Measurements from ENCODE around the gene GTF3C5. TPM values are rescaled to one million over a fixed set of nuclear protein-coding genes. Genes with fewer than 3 reads are reported as not detected.

GTF3C5 gene
- total RNA-seq, 4 donors from 2014 or later, result 43.5 to 51.5 (median 48.9) TPM

- Histone ChIP-seq H3K27me3 (no peaks in the 10 kb centered on the region), H3K4me1 (peaks cover 0 to 28% (median 15%) of the 10 kb centered on the region in 3 donors), H3K27ac (no peak overlapping the region), H3K36me3 (no peaks in the 10 kb centered on the region), H3K4me3 (no peak overlapping the region), H3K9me3 (no peaks in the 10 kb centered on the region)
- WGBS, 2 donors (ENCODE audit: low coverage in 1 of 2), result 45 to 59% methylated on average over 3 of the region's 3 CpGs
- TF ChIP-seq EP300 (IDR thresholded peaks at IDR 0.05), result no peak
- no peak for TF ChIP-seq POLR2AphosphoS5 (IDR thresholded peaks at IDR 0.05)
- TF ChIP-seq POLR2A (IDR thresholded peaks at IDR 0.05), result no peak
- no peak for TF ChIP-seq CTCF (IDR thresholded peaks at IDR 0.05)
- ATAC-seq, result no peak
Measured at GRCh38 chr9:133026426-133026825, 4.4 kb upstream of the GTF3C5 start.

- TF ChIP-seq EP300 (IDR thresholded peaks at IDR 0.05) (no peak), POLR2A (IDR thresholded peaks at IDR 0.05) (no peak), POLR2AphosphoS5 (IDR thresholded peaks at IDR 0.05) (no peak), CTCF (IDR thresholded peaks at IDR 0.05) (no peak)
- H3K27ac ChIP-seq, result no peak overlapping the region
- H3K9me3 ChIP-seq, result no peaks in the 10 kb centered on the region
- WGBS, 2 donors (ENCODE audit: low coverage in 1 of 2), result 32 to 80% methylated on average over 1 to 4 of the region's 5 CpGs
- H3K4me1 ChIP-seq, result peaks cover 0 to 34% (median 21%) of the 10 kb centered on the region in 3 donors
- no peaks in the 10 kb centered on the region for H3K36me3 ChIP-seq
- no peak for ATAC-seq
- H3K27me3 ChIP-seq, result no peaks in the 10 kb centered on the region
- H3K4me3 ChIP-seq, result no peak overlapping the region
Measured at GRCh38 chr9:133027134-133027533, 3.7 kb upstream of the GTF3C5 start.

- Histone ChIP-seq H3K36me3 (no peaks in the 10 kb centered on the region), H3K27ac (no peak overlapping the region), H3K27me3 (no peaks in the 10 kb centered on the region), H3K4me3 (no peak overlapping the region), H3K4me1 (peaks cover 0 to 39% (median 22%) of the 10 kb centered on the region in 3 donors), H3K9me3 (no peaks in the 10 kb centered on the region)
- TF ChIP-seq EP300 (IDR thresholded peaks at IDR 0.05) (no peak), POLR2A (IDR thresholded peaks at IDR 0.05) (no peak), POLR2AphosphoS5 (IDR thresholded peaks at IDR 0.05) (no peak), CTCF (IDR thresholded peaks at IDR 0.05) (no peak)
- ATAC-seq, result no peak
- 41 to 83% methylated on average over 3 of the region's 3 CpGs for WGBS, 2 donors (ENCODE audit: low coverage in 1 of 2)
Measured at GRCh38 chr9:133028221-133028620, 2.6 kb upstream of the GTF3C5 start.

- peaks cover 0 to 6% of the 10 kb centered on the region in 2 donors for H3K36me3 ChIP-seq
Measured at GRCh38 chr9:133029994-133030316, 842 bp upstream of the GTF3C5 start.

More at GRCh38 chr9:133029994-133030316, 842 bp upstream of the GTF3C5 start:
- H3K9me3 ChIP-seq, result no peaks in the 10 kb centered on the region
- peak overlapping the region; percentile 89 to 92 for H3K4me3 ChIP-seq
- ATAC-seq, result peak; percentile 2
- H3K4me1 ChIP-seq, result peaks cover 0 to 49% (median 22%) of the 10 kb centered on the region in 3 donors
- no peak for TF ChIP-seq POLR2AphosphoS5 (IDR thresholded peaks at IDR 0.05)
- no peak for TF ChIP-seq POLR2A (IDR thresholded peaks at IDR 0.05)
- no peak for TF ChIP-seq CTCF (IDR thresholded peaks at IDR 0.05)
- no peak for TF ChIP-seq EP300 (IDR thresholded peaks at IDR 0.05)
- H3K27ac ChIP-seq, result peak overlapping the region; percentile 53 to 93 (median 88)
- H3K27me3 ChIP-seq, result no peaks in the 10 kb centered on the region
- no CpG with 5 or more reads among the region's 28 CpGs for WGBS, 2 donors (ENCODE audit: low coverage in 1 of 2)
